ENCODE measurements around the gene ILDR1.
"Not testable (repeated sequence)": the region's sequence is repeated elsewhere in the genome, so short reads cannot be mapped to it uniquely, and the experiment has no call there.

The ILDR1 gene
- total RNA-seq: 0 reads per million in 3 experiments

DNA sequence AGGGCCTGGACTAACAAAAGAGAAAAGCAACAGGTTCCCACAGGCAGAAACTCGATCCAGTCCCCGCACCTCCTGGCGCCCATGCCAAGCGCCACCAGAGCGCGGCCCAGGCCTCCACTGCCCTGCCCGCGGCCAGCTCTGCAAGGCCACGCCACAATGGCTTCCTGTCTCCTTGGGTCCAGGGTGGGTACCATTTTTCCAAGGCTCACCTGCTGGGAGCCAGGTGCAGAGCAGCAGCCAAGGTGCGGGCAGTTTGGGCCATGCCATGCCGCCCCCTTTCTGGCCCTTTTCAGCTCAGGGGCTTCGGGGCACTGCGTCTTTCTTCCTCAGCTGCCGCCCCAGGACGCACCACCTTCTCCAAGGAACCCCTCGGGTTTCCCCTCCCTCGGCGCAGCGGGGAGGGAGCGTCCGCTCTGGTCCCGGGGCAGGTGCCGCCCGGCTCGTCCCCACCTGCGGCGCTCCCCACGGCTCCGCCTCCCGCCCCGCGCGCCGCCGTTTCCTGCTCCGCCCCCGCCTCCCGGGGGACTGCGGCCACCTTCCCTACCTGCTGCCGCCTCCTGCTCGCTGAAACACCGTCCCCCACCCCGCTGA, at the start of gene ILDR1:
Gene ILDR1 (minus strand): TSS at position 437 of the 591 bp plus-strand sequence. CDS start 170 bp downstream, at position 267.
- no peak for DNase-seq

DNA sequence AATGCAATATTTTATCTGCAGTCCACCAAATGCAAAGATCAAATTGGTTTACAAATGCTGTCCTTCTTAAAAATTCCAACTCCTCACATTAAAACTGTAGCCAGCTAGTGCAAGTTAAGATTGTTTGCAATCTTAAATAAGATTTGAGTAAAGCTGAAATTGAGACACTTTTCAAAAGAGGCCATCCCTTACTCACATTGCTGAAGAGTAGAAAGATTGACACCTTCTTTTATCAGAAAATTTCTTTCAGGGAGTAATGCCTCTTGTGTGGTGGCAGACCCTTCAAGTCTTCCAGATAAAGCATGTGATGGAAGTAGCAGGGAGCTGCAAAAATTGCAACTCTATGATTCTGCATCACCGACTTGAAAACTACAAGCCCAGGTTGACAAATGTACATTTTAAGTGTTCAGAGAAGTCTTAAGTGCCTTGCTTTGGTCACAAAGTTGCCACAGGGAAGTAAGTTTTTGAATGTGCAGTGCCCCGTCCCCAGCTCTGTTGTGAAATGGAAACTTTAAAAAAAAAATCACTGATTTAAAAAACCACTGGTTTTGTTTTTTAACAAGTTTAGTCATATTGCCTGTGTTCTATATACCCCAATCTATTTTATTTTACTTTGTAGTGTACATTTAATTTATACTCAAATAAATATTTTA, 45.7 kb upstream of the ILDR1 start:
- no peak for DNase-seq

DNA sequence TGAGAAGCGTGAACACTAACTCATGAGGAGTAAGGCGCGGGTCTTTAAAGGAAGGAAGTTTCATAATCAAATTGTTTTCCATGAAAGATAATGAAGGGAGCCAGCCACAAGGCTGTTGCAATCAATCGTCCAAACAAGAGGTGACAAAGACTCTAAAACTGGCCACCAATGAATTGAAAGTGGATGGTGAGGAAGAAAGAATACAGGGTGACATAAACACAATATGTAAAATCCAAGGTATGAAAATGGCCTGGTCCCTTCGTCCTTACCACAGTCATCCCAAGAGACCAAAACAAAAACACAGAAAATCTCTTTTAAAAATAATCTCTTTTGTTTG, 45.1 kb upstream of the ILDR1 start:
- no peak for DNase-seq

DNA sequence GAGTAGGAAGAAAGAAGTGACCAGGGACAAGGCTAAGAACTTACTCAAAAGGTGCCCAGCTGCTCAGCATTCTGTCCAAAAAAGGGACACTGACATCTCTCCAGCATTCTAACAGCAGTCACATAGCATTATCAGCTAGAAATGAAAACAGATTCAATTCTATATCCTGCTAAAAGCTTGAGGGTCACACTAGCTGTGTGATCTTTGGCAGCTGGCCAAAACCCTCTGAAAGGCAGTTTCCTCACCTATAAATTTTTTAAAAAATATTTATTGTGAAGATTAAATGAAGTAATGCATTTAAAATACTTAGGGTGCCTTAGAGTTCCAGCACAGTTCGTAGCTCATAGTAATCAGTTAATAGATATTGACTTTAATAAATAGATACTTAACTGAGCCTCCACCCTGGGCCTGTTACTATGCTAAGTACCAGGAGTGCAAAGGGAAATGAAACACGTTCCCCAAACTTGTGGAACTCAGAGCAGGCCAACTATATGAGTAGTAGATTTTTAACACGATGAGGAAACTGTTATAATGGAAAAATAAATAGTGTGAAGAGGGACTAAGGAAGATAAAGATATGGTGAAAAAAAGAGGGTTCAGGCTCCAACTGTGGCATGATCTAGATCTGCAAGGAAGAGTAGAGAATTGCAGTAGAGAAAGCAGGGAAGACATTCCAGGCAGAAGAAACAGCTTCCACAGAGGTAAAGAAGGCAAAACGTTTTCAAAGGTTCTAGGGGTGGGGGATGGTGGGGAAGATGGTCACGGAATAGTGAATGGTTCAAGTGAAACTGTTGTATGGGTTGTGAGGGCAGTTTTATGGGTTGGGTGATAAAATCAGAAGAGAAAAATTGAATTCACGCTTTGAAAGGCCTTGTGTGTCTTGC, 44.5 kb upstream of the ILDR1 start:
- no peak for DNase-seq

DNA sequence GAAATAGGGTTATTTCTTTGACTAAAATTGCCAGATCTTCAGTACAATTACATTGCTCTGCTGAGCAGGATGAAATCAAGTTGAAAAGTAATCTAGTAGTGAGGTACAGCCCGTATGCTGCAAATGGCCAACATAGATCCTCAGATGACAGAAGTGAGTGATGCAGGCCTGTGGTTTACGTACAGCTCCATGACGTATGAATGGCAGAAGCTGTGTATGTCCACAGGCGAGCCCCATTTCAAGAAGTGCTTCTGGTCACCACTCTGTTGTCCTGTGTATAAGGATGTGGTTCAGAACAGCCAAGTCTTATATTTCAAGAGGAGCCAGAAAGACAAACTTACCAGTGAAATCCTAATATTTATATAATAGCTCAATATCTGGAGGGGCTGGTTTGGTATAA, 42.3 kb upstream of the ILDR1 start:
- no peak for DNase-seq

DNA sequence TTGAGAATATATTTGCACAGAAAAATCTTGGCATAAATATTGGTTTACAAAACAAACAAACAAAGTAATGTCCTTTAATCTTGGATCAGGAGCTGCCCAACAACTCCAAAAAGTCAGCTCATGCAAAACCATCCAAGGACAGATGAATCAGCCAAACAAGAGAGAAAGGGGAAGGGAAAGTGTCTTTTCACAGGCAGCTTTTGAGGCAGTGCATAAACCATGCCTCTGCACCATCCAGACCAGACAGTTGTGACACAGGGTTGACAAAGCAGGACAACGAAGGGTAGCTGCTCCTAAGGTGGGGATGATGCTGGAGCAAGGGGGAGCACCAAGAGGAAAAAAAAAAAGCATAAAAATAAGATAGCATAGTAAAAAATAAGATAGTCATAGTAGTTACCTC, 41.9 kb upstream of the ILDR1 start:
- no peak for DNase-seq

DNA sequence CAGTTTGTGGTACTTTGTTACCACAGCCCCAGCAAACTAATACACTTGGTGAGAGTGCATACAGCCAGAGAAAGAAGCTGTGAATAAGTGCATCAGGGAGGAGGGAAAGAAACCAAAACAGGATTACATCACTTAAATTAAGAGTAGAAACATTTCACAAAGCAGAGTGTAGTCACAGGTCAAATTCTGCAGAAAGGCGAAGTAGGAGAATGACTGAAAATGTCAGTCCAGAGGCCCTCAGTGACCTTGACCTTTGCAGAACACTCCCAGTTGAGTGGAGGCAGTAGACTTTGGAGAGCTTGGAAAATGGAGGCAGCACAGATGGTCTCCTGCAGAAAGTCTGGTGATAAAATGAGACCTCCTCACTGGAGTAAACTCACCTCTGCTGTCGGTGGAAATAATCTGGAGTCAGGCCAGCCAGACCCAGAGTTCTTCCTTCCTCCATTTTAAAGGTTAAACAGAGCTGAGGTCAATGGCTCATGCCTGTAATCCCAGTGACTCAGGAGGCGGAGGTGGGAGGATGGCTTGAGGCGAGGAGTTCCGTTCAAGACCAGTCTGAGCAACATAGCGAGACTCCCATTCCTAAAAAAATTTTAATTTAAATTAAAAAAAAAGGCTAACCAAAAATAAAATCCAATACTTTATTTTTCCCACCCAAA, 38.1 kb upstream of the ILDR1 start:
- DNase-seq: no peak

DNA sequence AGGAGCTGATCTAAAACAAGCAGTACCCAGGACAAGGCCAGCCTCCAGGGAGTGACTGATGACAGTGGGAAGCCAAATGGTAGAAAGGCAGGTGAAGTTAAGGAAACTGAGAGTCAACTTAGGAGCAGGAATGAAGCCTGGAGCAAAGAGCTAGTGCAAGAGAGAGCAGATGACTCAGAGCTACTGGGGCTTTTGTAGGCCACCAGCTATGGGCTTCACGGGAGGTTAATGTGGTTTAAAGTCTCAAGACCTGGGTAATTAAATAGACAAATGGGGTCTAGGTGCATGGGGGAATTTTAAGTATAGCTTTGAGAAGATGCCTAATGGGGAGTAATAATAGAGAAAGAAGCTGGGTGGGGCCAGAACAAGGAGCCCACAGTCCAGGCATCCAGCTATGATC, 36.2 kb upstream of the ILDR1 start:
- no peak for DNase-seq

DNA sequence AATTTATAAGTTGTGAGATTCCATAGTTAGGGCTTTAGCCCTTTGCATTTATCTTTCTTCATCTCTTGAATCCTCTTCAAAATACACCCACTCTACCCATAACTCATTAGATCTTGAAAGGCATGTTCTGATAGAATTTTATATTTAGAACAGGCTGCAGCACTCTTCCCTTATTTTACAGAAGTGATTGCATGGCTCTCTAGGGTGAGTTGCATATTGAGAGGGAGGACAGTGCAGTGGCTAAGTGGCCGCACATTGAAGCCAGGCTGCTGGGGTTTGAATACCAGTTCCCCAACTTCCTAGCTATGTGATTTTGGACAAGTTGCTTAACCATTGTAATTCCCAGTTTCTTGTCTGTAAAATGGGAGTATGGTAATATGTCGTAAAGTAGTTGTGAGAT, 35.6 kb upstream of the ILDR1 start:
- DNase-seq: no peak

DNA sequence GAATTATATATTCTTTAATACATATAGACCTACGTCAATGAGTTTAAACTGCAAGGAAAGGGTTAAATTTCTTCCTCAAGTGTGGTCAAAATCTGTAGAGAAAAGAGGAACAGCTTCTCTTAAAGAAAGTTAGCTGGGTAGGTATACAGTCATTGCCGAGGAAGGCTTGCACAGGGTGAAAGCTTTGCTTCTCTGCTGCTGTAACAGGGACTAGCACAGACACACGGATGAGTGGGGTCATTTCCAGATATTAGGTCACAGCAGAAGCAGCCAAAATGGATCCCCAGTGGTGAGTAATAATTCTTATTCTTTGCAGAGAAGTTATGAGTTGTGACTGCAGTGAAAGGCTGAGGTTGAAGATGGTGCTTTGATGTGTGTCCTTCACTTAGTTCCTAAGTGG, 33.2 kb upstream of the ILDR1 start, which contains the start of gene CD86:
Gene CD86 (plus strand): TSS at position 148 of the 400 bp plus-strand sequence. CDS start 128 bp downstream, at position 276.
- DNase-seq: no peak

DNA sequence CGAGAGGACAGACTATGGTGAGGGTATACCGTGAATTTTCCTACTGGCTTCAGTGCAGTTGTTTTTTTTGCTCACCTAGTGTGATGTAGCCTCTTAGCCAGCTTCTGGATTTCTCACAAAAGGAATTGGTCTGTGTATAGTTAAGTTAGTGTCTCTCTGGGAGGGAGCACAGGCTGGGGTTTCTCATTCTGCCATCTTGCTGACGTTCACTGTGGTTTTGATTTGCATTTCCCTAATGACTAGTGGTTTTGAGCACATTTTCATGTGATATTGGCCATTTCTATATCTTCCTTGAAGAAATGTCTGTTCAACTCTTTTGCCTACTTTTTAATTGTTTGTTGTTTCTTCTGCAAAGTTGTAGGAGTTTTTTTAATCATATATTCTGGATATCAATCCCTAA, 30.9 kb upstream of the ILDR1 start:
- no peak for DNase-seq

DNA sequence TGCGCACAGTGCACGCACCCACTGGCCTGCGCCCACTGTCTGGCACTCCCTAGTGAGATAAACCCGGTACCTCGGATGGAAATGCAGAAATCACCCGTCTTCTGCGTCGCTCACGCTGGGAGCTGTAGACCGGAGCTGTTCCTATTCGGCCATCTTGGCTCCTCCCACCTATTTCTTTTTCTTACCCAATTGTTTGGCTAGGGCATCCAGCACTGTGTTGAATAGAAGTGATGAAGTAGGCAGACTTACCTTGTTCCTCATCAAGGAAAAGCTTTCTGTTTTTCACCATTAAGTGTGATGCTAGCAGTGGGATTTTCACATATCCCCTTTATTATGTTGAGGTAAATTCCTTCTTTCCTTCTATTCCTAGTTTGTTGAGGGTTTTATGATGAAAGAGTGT, 25.7 kb upstream of the ILDR1 start:
- DNase-seq: not testable (repeated sequence)

DNA sequence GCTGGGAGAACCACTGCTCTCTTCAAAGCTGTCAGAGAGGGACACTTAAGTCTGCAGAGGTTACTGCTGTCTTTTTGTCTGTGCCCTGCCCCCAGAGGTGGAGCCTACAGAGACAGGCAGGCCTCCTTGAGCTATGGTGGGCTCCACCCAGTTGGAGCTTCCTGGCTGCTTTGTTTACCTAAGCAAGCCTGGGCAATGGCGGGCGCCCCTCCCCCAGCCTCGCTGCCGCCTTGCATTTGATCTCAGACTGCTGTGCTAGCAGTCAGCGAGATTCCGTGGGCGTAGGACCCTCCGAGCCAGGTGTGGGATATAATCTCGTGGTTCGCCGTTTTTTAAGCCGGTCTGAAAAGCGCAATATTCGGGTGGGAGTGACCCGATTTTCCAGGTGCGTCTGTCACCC, 25.2 kb upstream of the ILDR1 start:
- DNase-seq: not testable (repeated sequence)

DNA sequence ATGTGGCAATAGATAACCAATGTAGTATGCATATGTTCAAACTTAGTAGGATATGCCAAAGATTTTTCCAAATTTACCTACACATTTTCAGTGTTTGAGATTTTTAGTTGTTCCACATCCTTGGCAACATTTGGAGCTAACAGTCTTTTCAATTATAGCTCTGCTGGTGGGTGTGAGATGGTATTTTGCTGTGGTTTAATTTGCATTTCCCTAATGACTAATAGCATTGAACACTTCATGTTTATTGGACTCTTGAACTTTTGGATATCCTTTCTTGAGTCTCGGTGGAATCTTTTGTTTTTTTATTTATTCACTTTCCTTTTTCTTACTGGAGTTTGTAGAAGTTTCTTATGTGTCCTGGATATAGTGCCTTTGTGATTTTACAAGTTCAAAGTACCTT, 11.0 kb upstream of the ILDR1 start:
- DNase-seq: no peak

DNA sequence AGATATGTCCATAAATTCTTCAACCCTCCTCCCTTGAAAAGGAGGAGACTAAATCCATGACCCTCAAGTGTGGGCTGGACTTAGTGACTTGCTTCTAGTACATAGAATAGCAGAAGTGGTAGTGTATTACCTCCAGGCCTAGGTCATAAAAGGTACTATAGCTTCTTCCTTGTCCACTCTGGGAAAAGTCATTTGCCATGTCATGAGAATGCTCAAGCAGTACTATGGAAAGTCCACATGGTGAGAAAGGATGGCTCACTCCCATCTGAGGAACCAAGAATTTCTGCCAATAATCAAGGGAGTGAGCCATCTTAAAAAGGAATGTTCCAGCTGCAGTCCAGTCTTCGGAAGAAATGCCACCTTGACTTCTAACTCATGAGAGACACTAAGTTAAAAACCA, 10.5 kb upstream of the ILDR1 start:
- no peak for DNase-seq

DNA sequence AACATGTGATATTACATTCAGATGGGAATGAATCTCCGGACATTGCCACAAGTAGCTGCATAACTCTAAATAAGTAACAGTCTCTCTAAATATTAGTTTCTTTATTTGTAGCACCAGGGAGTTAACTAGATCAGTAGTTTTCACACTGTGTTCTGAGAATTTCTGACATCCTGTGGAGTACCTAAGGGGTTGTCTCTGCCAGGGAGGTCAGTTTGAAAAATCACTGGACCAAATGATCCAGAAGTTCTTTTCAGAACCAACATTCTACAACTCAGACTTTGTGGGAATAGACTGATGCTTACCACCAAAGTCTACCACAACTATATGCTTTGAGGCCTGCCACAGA, 9.0 kb upstream of the ILDR1 start:
- no peak for DNase-seq

DNA sequence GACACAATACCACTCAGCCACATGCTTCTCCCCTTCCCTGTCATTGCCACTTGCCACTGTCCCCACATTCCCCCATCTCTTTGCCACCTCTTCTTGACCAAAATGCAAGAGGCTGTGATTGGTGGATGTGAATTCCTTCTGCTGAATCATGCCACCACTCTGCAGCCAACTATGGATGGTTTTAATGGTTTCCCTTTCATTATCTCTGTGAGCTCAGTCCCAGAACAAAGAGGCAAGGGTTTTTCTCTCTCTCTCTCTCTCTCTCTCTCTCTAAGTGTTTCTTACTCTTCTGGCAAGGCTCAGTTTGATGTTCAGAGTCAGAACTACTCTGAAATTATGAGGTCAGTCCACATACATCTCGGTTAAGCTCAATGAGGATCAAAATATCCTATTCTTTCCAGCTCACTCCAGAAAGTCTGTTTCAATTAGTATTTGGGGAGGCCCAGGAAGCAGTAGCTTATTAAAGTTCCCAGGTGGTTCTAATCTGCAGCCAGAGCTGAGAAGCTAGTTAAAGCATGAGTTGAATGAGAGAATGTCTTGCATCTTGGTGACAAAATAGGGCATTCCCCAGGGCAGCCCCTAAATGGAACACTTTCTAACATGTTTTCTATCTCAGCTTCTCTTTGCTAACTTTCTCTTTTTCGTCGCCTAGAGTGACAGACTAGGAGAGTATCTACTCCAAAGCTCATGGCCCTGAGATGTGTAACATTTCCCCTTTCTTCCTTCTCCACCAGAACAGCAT, 8.5 kb upstream of the ILDR1 start:
- DNase-seq: no peak

DNA sequence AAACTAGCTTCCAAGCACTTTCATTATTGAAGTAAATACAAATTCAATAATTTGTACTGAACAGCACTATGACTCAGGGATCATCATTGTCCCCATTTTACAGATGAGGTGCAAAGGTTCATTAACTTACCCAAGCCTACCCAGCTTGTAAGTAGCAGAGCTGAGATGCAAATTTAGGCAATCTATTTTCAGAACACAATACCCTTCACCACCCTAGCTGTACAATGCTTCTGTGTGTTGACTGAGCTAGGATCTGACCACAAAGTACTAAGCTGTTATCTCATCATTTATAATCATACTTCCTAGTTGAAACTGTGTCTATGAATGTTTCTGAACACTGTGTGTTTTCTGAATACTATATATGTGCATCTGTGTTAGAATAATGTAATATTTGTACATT, 3.2 kb upstream of the ILDR1 start:
- DNase-seq: no peak

DNA sequence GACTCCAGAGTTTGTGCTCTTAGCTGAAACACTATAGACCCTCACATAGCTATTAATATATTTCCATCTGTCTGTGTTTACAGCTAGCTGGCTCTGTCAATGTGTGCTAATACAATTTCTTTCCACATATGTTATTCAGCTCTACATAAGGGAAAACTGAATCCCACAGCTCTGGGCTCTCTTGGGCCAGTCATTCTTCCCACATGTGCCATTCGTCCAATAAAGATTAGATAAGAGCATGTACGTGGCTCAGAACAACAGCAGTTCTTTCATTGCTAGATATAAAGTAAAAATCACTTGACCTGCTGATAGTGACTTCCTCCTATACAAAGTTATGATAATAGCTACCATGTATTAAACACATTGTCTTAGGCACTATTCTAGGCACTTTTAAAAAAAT, 2.8 kb upstream of the ILDR1 start:
- DNase-seq: no peak

DNA sequence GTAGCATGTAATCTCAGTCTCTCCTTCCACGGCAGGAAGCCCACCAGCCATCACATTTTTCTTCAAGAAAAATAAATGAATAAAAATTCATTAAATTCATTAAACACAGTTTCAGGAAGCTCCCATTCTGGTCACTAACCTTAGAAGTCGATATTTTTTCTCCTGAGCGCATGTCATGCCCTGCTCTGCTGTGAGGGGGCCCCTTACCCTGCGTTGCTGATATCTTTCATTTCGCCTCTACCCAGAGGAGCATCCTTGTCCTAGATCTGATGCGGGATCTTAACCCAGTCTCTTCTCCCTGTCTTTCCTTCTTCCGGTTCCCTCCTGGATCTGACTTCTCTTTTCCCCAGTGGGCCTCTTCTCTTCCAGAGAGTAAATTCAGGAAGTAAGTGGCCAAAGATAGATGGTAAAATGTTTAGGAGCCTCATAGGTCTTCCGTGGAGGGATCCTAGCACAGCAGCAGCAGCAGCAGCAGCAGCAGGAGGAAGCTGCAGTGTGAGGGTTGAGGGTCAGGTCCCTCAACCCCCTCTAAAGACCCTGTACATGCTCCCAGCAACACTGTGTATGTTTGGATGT, 1.4 kb upstream of the ILDR1 start:
- no peak for DNase-seq

DNA sequence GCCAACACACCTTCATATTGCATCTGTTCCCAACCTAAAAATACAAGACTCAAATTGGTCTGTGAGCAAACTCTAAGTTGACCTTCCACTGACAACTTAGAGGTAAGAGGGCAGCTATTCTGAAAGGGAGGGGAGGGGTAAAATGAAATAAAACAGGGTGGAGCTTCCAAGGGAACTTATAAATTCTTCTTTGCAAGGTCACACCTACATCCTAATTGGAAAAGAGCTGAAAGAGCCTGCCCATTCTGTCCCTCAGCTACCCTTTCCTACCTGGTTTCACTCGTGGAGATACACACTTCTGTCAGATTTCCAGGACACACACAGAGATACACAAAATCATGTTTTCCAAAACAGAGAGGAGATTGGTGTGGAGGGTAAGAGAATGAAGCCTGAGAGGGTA, 1.0 kb downstream of the ILDR1 start:
- no peak for DNase-seq

DNA sequence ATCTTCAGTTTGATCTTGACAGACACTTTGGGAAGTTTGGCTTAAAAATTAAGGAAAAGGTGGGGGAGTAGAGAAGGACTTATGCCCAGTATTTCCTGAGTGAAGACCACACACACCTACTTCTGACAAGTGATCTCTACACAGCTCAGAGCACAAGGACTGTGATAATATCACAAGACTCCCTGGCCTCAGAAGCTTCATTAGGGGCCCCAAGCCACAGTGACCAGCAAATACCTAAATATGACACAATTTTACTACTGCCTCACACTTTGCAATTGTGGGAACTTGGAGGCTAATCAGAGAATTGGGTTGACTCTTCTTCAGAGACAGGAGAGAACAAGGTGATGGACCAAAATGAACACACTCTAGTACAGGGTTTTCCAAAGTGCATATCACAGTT, 2.6 kb downstream of the ILDR1 start:
- no peak for DNase-seq
